Esophagus squamous epithelium (tissue), 4 donors: ENCODE results near the gene PLEKHA8.

Experiments
- POLR2A ChIP-seq, 4 donors: fragments of 450-650 bp; IDR thresholded peaks; one replicate each; pipeline ENCODE4 v1.6.1; 2017; ENCODE audit warnings: antibody characterized with exemption in 4 of 4, mild to moderate bottlenecking in 4 of 4, moderate library complexity in 3 of 4
- TF ChIP-seq, protein P1 (sequence below), 6 experiments: fragments of 450-650 bp in 4 of 6; fragments of 200-600 bp in 2 of 6; sonication (generic) in 2 of 6; IDR thresholded peaks; one replicate each; pipeline ENCODE4 v1.5.1; 2016 to 2019; ENCODE audit warnings: antibody characterized with exemption in 6 of 6, mild to moderate bottlenecking in 4 of 6, moderate library complexity in 4 of 6

DNA sequence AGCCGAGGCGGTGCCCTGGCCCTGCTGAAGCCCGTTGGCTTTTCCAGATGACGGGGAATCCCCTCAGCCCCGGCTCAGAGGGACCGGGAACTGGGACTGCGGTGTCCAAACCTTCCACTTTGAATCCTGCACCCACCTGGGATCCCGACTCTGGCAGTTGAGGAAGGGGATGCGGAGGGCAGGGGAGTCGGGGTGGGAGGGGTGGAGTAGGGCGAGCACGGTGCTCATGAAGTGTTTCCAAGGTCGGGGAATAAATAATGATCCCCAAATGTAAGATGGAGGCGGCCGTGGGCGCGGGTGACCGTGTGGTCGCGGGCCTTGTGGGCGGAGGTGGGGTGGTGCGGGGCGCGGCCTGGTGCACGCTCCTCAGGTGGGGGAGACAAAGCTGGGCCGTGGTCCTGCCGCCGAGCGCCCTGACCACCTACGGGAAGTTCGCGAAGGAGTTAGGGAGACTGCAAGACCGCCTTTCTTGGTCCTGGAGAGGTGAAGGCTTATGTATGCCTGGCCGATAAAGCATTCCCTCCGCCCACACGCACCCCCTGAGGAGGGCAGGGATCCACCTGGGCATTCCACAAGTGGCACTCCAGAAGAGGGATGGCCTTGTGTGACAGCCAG lies 108.0 kb downstream of the PLEKHA8 start:
- TF ChIP-seq, protein P1, sequence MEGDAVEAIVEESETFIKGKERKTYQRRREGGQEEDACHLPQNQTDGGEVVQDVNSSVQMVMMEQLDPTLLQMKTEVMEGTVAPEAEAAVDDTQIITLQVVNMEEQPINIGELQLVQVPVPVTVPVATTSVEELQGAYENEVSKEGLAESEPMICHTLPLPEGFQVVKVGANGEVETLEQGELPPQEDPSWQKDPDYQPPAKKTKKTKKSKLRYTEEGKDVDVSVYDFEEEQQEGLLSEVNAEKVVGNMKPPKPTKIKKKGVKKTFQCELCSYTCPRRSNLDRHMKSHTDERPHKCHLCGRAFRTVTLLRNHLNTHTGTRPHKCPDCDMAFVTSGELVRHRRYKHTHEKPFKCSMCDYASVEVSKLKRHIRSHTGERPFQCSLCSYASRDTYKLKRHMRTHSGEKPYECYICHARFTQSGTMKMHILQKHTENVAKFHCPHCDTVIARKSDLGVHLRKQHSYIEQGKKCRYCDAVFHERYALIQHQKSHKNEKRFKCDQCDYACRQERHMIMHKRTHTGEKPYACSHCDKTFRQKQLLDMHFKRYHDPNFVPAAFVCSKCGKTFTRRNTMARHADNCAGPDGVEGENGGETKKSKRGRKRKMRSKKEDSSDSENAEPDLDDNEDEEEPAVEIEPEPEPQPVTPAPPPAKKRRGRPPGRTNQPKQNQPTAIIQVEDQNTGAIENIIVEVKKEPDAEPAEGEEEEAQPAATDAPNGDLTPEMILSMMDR (IDR thresholded peaks at IDR 0.05): no peak
- TF ChIP-seq POLR2A (IDR thresholded peaks at IDR 0.05): no peak
